B cell (primary cell): Measurements from ENCODE around the gene SERPINE1. TPM values are rescaled to one million over a fixed set of nuclear protein-coding genes. Genes with fewer than 3 reads are reported as not detected.
A peak's percentile ranks its signal among the peaks of the same experiment; 100 is the strongest.

Experiments
- ATAC-seq: fragments of 200-7000 bp; cut with Tn5 transposase; one replicate; pipeline ENCODE4 v1.10.0; 2021; ENCODE audit warnings: low read depth, mild to moderate bottlenecking, moderate number of reproducible peaks, moderate library complexity
- CTCF ChIA-PET: fragments of 350-600 bp; sonication (Branson Sonifier 250); formaldehyde crosslinking; loops from one replicate; lab custom pipeline; 2021; ENCODE audit warnings: antibody characterized with exemption, inconsistent platforms; lab: Charles Lee
- POLR2A ChIA-PET: fragments of 350-600 bp; sonication (Branson Sonifier 250); formaldehyde crosslinking; loops from one replicate; lab custom pipeline; 2021; ENCODE audit warnings: antibody characterized with exemption; lab: Charles Lee
- DNase-seq: peaks from one replicate; pipeline ENCODE4 v3.0.0; 2013
- H2AFZ ChIP-seq: 2 replicates; pipeline ENCODE4 v1.6.1; 2012; ENCODE audit warnings: mild to moderate bottlenecking, low read depth, low read length; ENCODE audit not compliant: insufficient read depth, poor library complexity, severe bottlenecking
- H3K27ac ChIP-seq, 2 donors: 1 replicate in 1 of 2; 2 replicates in 1 of 2; pipeline ENCODE4 v1.5.1; 2012 to 2013; ENCODE audit warnings: low read length in 2 of 2, mild to moderate bottlenecking in 2 of 2, moderate library complexity in 1 of 2
- H3K27me3 ChIP-seq, 4 experiments: fragments of 200-600 bp in 1 of 4; sonication (generic) in 1 of 4; replicated peaks in 1 of 4; 1 replicate in 2 of 4; 2 replicates in 2 of 4; pipeline versions ENCODE4 v1.6.1 to v1.7.0; 2013 to 2016; ENCODE audit warnings: low read length in 3 of 4, mild to moderate bottlenecking in 2 of 4, mixed read lengths in 1 of 4, moderate library complexity in 1 of 4; ENCODE audit not compliant: insufficient read depth in 4 of 4, control insufficient read depth in 3 of 4; ENCODE audit errors: control extremely low read depth in 1 of 4
- H3K36me3 ChIP-seq, 2 experiments: replicated peaks in 1 of 2; 1 replicate in 1 of 2; 2 replicates in 1 of 2; pipeline versions ENCODE4 v1.6.1 to v1.7.1; 2013; ENCODE audit warnings: low read length in 1 of 2; ENCODE audit not compliant: insufficient read depth in 2 of 2, control insufficient read depth in 1 of 2; ENCODE audit errors: control extremely low read depth in 1 of 2, extremely low read depth in 1 of 2
- H3K4me1 ChIP-seq, 2 donors: fragments of 200-600 bp in 1 of 2; sonication (generic) in 1 of 2; 1 replicate in 1 of 2; 2 replicates in 1 of 2; pipeline versions ENCODE4 v1.5.1 to v1.6.1; 2013 to 2017; ENCODE audit warnings: low read length in 2 of 2; ENCODE audit not compliant: control insufficient read depth in 2 of 2, insufficient read depth in 2 of 2
- H3K4me2 ChIP-seq: replicated peaks from 2 replicates; pipeline ENCODE3; 2012; ENCODE audit warnings: mild to moderate bottlenecking, low read depth, low read length; ENCODE audit not compliant: poor library complexity, severe bottlenecking
- H3K4me3 ChIP-seq, 5 experiments: fragments of 200-600 bp in 1 of 5; sonication (generic) in 1 of 5; 1 replicate in 3 of 5; 2 replicates in 2 of 5; pipeline versions ENCODE4 v1.5.1 to v1.7.0; 2011 to 2016; ENCODE audit warnings: low read length in 4 of 5, mild to moderate bottlenecking in 4 of 5, low read depth in 2 of 5, control low read depth in 1 of 5, moderate library complexity in 1 of 5; ENCODE audit not compliant: insufficient read depth in 1 of 5; ENCODE audit errors: control extremely low read depth in 1 of 5, extremely low read depth in 1 of 5
- H3K79me2 ChIP-seq: fragments of 200-600 bp; sonication (generic); one replicate; pipeline ENCODE4 v1.6.0; 2016; ENCODE audit warnings: low read length; ENCODE audit not compliant: control insufficient read depth, insufficient read depth
- H3K9ac ChIP-seq: fragments of 200-600 bp; sonication (generic); 2 replicates; pipeline ENCODE4 v1.6.1; 2017; ENCODE audit warnings: mild to moderate bottlenecking, low read length, moderate library complexity
- H3K9me3 ChIP-seq, 3 donors: one replicate each; pipeline versions ENCODE4 v1.6.1 to v1.7.1; 2013; ENCODE audit warnings: low read length in 2 of 3; ENCODE audit not compliant: control insufficient read depth in 2 of 3, insufficient read depth in 1 of 3; ENCODE audit errors: control extremely low read depth in 1 of 3
- H4K20me1 ChIP-seq: 2 replicates; pipeline ENCODE4 v1.6.0; 2012; ENCODE audit warnings: mild to moderate bottlenecking, low read length; ENCODE audit not compliant: insufficient read depth, control insufficient read depth, poor library complexity, severe bottlenecking
- H3K27ac Mint-ChIP-seq: one replicate; pipeline ENCODE4 v1.8.0; 2021; ENCODE audit warnings: mixed read lengths
- H3K27me3 Mint-ChIP-seq: one replicate; pipeline ENCODE4 v1.8.0; 2021; ENCODE audit warnings: mixed read lengths
- H3K4me1 Mint-ChIP-seq: one replicate; pipeline ENCODE4 v1.8.0; 2021; ENCODE audit warnings: mixed read lengths
- H3K4me3 Mint-ChIP-seq: one replicate; pipeline ENCODE4 v1.8.0; 2021; ENCODE audit warnings: mixed read lengths
- H3K9me3 Mint-ChIP-seq: one replicate; pipeline ENCODE4 v1.8.0; 2022; ENCODE audit warnings: mixed read lengths; ENCODE audit not compliant: insufficient read depth
- EZH2 ChIP-seq: IDR thresholded peaks from 2 replicates; pipeline ENCODE4 v1.6.1; 2012; ENCODE audit warnings: borderline replicate concordance, low read depth, mild to moderate bottlenecking, moderate library complexity, low read length; ENCODE audit not compliant: insufficient read depth, poor library complexity, severe bottlenecking
- WGBS: methylation state at CpG from one replicate; pipeline ENCODE4 v1.1.5; 2013; ENCODE audit warnings: missing lambda C conversion rate; ENCODE audit not compliant: insufficient coverage; 5-methylcytosine and 5-hydroxymethylcytosine counted together
- intact Hi-C: fragments of 100-400 bp; cut with micrococcal nuclease; formaldehyde crosslinking; loops from one replicate; pipeline ENCODE4 v1.10.0; 2022
- polyA minus RNA-seq: library from RNA; depleted of rRNA, polyadenylated mRNA; stranded (reverse); fragments of >200 nt; gene quantifications from 2 replicates; pipeline ENCODE4 v1.2.3, GENCODE V29; 2012
- polyA plus RNA-seq: library from polyadenylated mRNA; depleted of rRNA; stranded (reverse); fragments of >200 nt; gene quantifications from 2 replicates; pipeline ENCODE4 v1.2.3, GENCODE V29; 2012
- total RNA-seq, 2 donors: library from RNA; stranded (reverse); fragments of 120-200 nt in 1 of 2; gene quantifications; 1 replicate in 1 of 2; 2 replicates in 1 of 2; pipeline versions ENCODE4 v1.2.3 to v1.2.4, GENCODE V29; 2013 to 2022
- TF ChIP-seq, protein P1 (sequence below): fragments of 200-600 bp; IDR thresholded peaks from one replicate; pipeline ENCODE4 v1.8.0; 2022; ENCODE audit warnings: antibody characterized with exemption, mild to moderate bottlenecking

The SERPINE1 gene
- 0.07 TPM in 1 of 2 replicates, not detected in the other for total RNA-seq
- total RNA-seq (2013): 0.89 TPM
- 0.09 TPM in 2 replicates for polyA plus RNA-seq
- 0.09 and 0.29 TPM in 2 replicates for polyA minus RNA-seq

- Mint-ChIP-seq H3K4me3 (peak within 1 kb of the TSS; percentile 82), H3K9me3 (no peaks in the 10 kb centered on the region), H3K27me3 (peaks cover 39% of the 10 kb centered on the region), H3K4me1 (peaks cover 46% of the 10 kb centered on the region), H3K27ac (peak within 1 kb of the TSS; percentile 75)
- CTCF ChIA-PET: interaction anchor here (1.6 to 3.3 kb wide), 3 partner anchors 9 to 66 kb away, joined by 3 to 28 read pairs (median 5); no protein-coding TSS in a partner anchor
- H3K27me3 ChIP-seq: peaks cover 0 to 22% (median 7%) of the 10 kb centered on the region in 4 experiments
- H4K20me1 ChIP-seq: no peaks in the 10 kb centered on the region
- H3K4me2 ChIP-seq: peak within 1 kb of the TSS; percentile 53
- H3K27ac ChIP-seq: no peak within 1 kb of the TSS
- POLR2A ChIA-PET: interaction anchor here (0.6 kb wide), 1 partner anchor 49 kb away, joined by 3 read pairs; no protein-coding TSS in a partner anchor
- WGBS: 8% methylated on average over 14 of the region's 22 CpGs
- H3K9ac ChIP-seq: peak within 1 kb of the TSS; percentile 30
- peaks cover 0 to 7% (median 0%) of the 10 kb centered on the region in 3 donors for H3K9me3 ChIP-seq
- TF ChIP-seq EZH2: no peak
- TF ChIP-seq, protein P1, sequence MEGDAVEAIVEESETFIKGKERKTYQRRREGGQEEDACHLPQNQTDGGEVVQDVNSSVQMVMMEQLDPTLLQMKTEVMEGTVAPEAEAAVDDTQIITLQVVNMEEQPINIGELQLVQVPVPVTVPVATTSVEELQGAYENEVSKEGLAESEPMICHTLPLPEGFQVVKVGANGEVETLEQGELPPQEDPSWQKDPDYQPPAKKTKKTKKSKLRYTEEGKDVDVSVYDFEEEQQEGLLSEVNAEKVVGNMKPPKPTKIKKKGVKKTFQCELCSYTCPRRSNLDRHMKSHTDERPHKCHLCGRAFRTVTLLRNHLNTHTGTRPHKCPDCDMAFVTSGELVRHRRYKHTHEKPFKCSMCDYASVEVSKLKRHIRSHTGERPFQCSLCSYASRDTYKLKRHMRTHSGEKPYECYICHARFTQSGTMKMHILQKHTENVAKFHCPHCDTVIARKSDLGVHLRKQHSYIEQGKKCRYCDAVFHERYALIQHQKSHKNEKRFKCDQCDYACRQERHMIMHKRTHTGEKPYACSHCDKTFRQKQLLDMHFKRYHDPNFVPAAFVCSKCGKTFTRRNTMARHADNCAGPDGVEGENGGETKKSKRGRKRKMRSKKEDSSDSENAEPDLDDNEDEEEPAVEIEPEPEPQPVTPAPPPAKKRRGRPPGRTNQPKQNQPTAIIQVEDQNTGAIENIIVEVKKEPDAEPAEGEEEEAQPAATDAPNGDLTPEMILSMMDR: no peak
- H3K4me1 ChIP-seq: peaks cover 23% of the 10 kb centered on the region in 2 donors
- ATAC-seq (peak; percentile 53), DNase-seq (peak; percentile 33)
- H2AFZ ChIP-seq: peak within 1 kb of the TSS; percentile 56
- peak within 1 kb of the TSS in 2 of 5 experiments; percentile 1 for H3K4me3 ChIP-seq
- no peaks in the 10 kb centered on the region for H3K79me2 ChIP-seq
- intact Hi-C loops: loop anchor here (5.0 kb wide), 1 partner anchor 50 kb away; no protein-coding TSS in a partner anchor
- H3K36me3 ChIP-seq: no peaks in the 10 kb centered on the region
These were observed at the start of gene SERPINE1 for GRCh38 chr7:101126651-101127459. Gene SERPINE1 (plus strand): TSS chr7:101127104. CDS start chr7:101128394, 1,290 bp downstream.
